IMR-90 (cell line): ENCODE measurements around the gene PIAS1. TPM values are rescaled to one million over a fixed set of nuclear protein-coding genes. Genes with fewer than 3 reads are reported as not detected.

Source experiments
- ATAC-seq: fragments of 200-7000 bp; cut with Tn5 transposase; 2 replicates; pipeline ENCODE4 v1.9.1; 2020; ENCODE audit warnings: low read depth, mild to moderate bottlenecking, moderate library complexity
- BruUV-seq: library from RNA; stranded (reverse); fragments of 400-500 nt; replicated peaks from 2 replicates; lab custom pipeline; 2021; lab: Mats Ljungman, UMichigan
- CTCF ChIA-PET: fragments of 300-600 bp; formaldehyde crosslinking; extraction: SDS; loops from one replicate; lab custom pipeline; 2021; ENCODE audit warnings: antibody characterized with exemption; lab: Yijun Ruan, JAX
- POLR2A ChIA-PET: fragments of 300-600 bp; sonication (Branson Sonifier 250); formaldehyde crosslinking; loops from one replicate; lab custom pipeline; 2022; ENCODE audit warnings: antibody characterized with exemption; ENCODE audit not compliant: unreplicated experiment; lab: Charles Lee
- DNase-seq: peaks from one replicate; pipeline ENCODE4 v3.0.0; 2013
- H2AFZ ChIP-seq: replicated peaks from 2 replicates; pipeline ENCODE3; 2013; ENCODE audit warnings: low read length, mild to moderate bottlenecking; ENCODE audit not compliant: poor library complexity
- H2AK5ac ChIP-seq: 2 replicates; pipeline ENCODE4 v1.6.1; 2013; ENCODE audit warnings: low read depth, low read length, inconsistent platforms
- H2AK9ac ChIP-seq: replicated peaks from 2 replicates; pipeline ENCODE3; 2013; ENCODE audit warnings: mild to moderate bottlenecking, low read depth, low read length, moderate library complexity; ENCODE audit not compliant: poor library complexity
- H2BK120ac ChIP-seq: 2 replicates; pipeline ENCODE4 v1.6.1; 2013; ENCODE audit warnings: low read depth, low read length, inconsistent platforms
- H2BK15ac ChIP-seq: 3 replicates; pipeline ENCODE4 v1.6.1; 2013; ENCODE audit warnings: low read depth, low read length, inconsistent platforms
- H2BK20ac ChIP-seq: 2 replicates; pipeline ENCODE4 v1.6.1; 2013; ENCODE audit warnings: low read depth, mild to moderate bottlenecking, inconsistent platforms, low read length, moderate library complexity
- H2BK5ac ChIP-seq: 2 replicates; pipeline ENCODE4 v1.6.1; 2013; ENCODE audit warnings: mild to moderate bottlenecking, low read depth, low read length, inconsistent platforms; ENCODE audit not compliant: poor library complexity, severe bottlenecking
- H3K14ac ChIP-seq: replicated peaks from 2 replicates; pipeline ENCODE4 v1.6.1; 2013; ENCODE audit warnings: low read depth, low read length, inconsistent platforms
- H3K18ac ChIP-seq: 2 replicates; pipeline ENCODE4 v1.6.1; 2013; ENCODE audit warnings: low read depth, low read length, control low read depth
- H3K23ac ChIP-seq: 2 replicates; pipeline ENCODE4 v1.6.1; 2013; ENCODE audit warnings: low read depth, low read length, inconsistent platforms
- H3K27ac ChIP-seq: 2 replicates; pipeline ENCODE4 v1.5.1; 2013; ENCODE audit warnings: mild to moderate bottlenecking, control low read depth, low read length; ENCODE audit not compliant: insufficient read depth
- H3K27me3 ChIP-seq: 2 replicates; pipeline ENCODE4 v1.6.1; 2013; ENCODE audit warnings: low read length; ENCODE audit not compliant: control insufficient read depth, insufficient read depth
- H3K36me3 ChIP-seq: 2 replicates; pipeline ENCODE4 v1.6.1; 2013; ENCODE audit warnings: low read length, mixed read lengths; ENCODE audit not compliant: control insufficient read depth, insufficient read depth
- H3K4ac ChIP-seq: 2 replicates; pipeline ENCODE4 v1.6.1; 2013; ENCODE audit warnings: low read depth, low read length, inconsistent platforms
- H3K4me1 ChIP-seq: 2 replicates; pipeline ENCODE4 v1.6.1; 2013; ENCODE audit warnings: low read length, mixed read lengths; ENCODE audit not compliant: control insufficient read depth, insufficient read depth
- H3K4me2 ChIP-seq: 2 replicates; pipeline ENCODE4 v1.6.1; 2013; ENCODE audit warnings: low read depth, mild to moderate bottlenecking, control low read depth, low read length, moderate library complexity
- H3K4me3 ChIP-seq: 2 replicates; pipeline ENCODE4 v1.5.1; 2013; ENCODE audit warnings: low read depth, mild to moderate bottlenecking, control low read depth, low read length, moderate library complexity; ENCODE audit not compliant: insufficient read depth
- H3K56ac ChIP-seq: 2 replicates; pipeline ENCODE4 v1.6.1; 2013; ENCODE audit warnings: low read length, inconsistent platforms; ENCODE audit not compliant: insufficient read depth; ENCODE audit errors: extremely low read depth
- H3K79me1 ChIP-seq, 2 experiments: 2 replicates each; pipeline ENCODE4 v1.6.1; 2013; ENCODE audit warnings: low read length in 2 of 2, inconsistent platforms in 1 of 2, low read depth in 1 of 2
- H3K9ac ChIP-seq: 2 replicates; pipeline ENCODE4 v1.6.1; 2013; ENCODE audit warnings: low read depth, low read length, control low read depth
- H3K9me1 ChIP-seq: 2 replicates; pipeline ENCODE4 v1.6.1; 2013; ENCODE audit warnings: low read length, inconsistent platforms; ENCODE audit not compliant: insufficient read depth
- H3K9me3 ChIP-seq: 2 replicates; pipeline ENCODE4 v1.6.1; 2013; ENCODE audit warnings: low read length; ENCODE audit not compliant: control insufficient read depth, insufficient read depth
- H4K20me1 ChIP-seq: 2 replicates; pipeline ENCODE4 v1.6.1; 2013; ENCODE audit warnings: low read length, inconsistent platforms; ENCODE audit not compliant: insufficient read depth
- H4K5ac ChIP-seq: 2 replicates; pipeline ENCODE4 v1.6.1; 2013; ENCODE audit warnings: mild to moderate bottlenecking, low read depth, low read length, control low read depth
- H4K8ac ChIP-seq, 2 experiments: 2 replicates each; pipeline ENCODE4 v1.6.1; 2013; ENCODE audit warnings: low read depth in 2 of 2, low read length in 2 of 2, control low read depth in 1 of 2, inconsistent platforms in 1 of 2
- H4K91ac ChIP-seq: 2 replicates; pipeline ENCODE4 v1.6.1; 2013; ENCODE audit warnings: low read depth, low read length, inconsistent platforms; ENCODE audit not compliant: insufficient read depth
- BHLHE40 ChIP-seq: fragments of 150-350 bp; IDR thresholded peaks from 2 replicates; pipeline ENCODE4 v1.6.1; 2016; ENCODE audit warnings: mild to moderate bottlenecking, low read depth, low read length
- CEBPB ChIP-seq: IDR thresholded peaks from 2 replicates; pipeline ENCODE4 v1.6.1; 2012; ENCODE audit warnings: low read depth, low read length, improper control_type of control experiment
- CHD1 ChIP-seq: IDR thresholded peaks from 2 replicates; pipeline ENCODE4 v1.6.1; 2012; ENCODE audit warnings: low read depth, low read length, improper control_type of control experiment
- ELK1 ChIP-seq: fragments of 150-350 bp; IDR thresholded peaks from 2 replicates; pipeline ENCODE4 v1.6.1; 2016; ENCODE audit warnings: low read depth, mild to moderate bottlenecking, low read length, moderate library complexity, borderline replicate concordance
- FOS ChIP-seq: fragments of 150-350 bp; IDR thresholded peaks from 2 replicates; pipeline ENCODE4 v1.6.1; 2016; ENCODE audit warnings: low read depth, low read length
- MAFK ChIP-seq: IDR thresholded peaks from 2 replicates; pipeline ENCODE4 v1.6.1; 2012; ENCODE audit warnings: low read depth, low read length, improper control_type of control experiment
- MAZ ChIP-seq: IDR thresholded peaks from 2 replicates; pipeline ENCODE4 v1.6.1; 2012; ENCODE audit warnings: low read depth, mild to moderate bottlenecking, low read length, improper control_type of control experiment, moderate library complexity, borderline replicate concordance
- MXI1 ChIP-seq: IDR thresholded peaks from 2 replicates; pipeline ENCODE4 v1.6.1; 2012; ENCODE audit warnings: low read depth, mild to moderate bottlenecking, low read length, moderate library complexity, borderline replicate concordance
- NFE2L2 ChIP-seq: fragments of 150-350 bp; IDR thresholded peaks from 2 replicates; pipeline ENCODE4 v1.6.1; 2016; ENCODE audit warnings: low read depth, mild to moderate bottlenecking, low read length
- POLR2A ChIP-seq: IDR thresholded peaks from 2 replicates; pipeline ENCODE4 v1.6.1; 2012; ENCODE audit warnings: mild to moderate bottlenecking, low read depth, low read length
- RAD21 ChIP-seq: IDR thresholded peaks from 2 replicates; pipeline ENCODE4 v1.6.1; 2012; ENCODE audit warnings: low read length, improper control_type of control experiment
- RCOR1 ChIP-seq: IDR thresholded peaks from 2 replicates; pipeline ENCODE4 v1.6.1; 2012; ENCODE audit warnings: mild to moderate bottlenecking, low read length, improper control_type of control experiment; ENCODE audit not compliant: insufficient replicate concordance
- RFX5 ChIP-seq: IDR thresholded peaks from 2 replicates; pipeline ENCODE4 v1.8.0; 2012; ENCODE audit warnings: low read depth, mild to moderate bottlenecking, low read length, moderate library complexity
- SMC3 ChIP-seq: fragments of 150-350 bp; IDR thresholded peaks from 2 replicates; pipeline ENCODE4 v1.6.1; 2016; ENCODE audit warnings: low read depth, mild to moderate bottlenecking, antibody characterized with exemption, low read length, moderate library complexity
- USF2 ChIP-seq: fragments of 150-350 bp; IDR thresholded peaks from 2 replicates; pipeline ENCODE4 v1.6.1; 2017; ENCODE audit warnings: mild to moderate bottlenecking, antibody characterized with exemption, low read length, low read depth
- WGBS, 2 experiments: methylation state at CpG; one replicate each; pipeline versions ENCODE4 v1.1.5 to v1.1.7; 2013; ENCODE audit warnings: missing lambda C conversion rate in 2 of 2; ENCODE audit not compliant: insufficient read length in 1 of 2; ENCODE audit errors: extremely low coverage in 2 of 2; 5-methylcytosine and 5-hydroxymethylcytosine counted together
- dilution Hi-C: fragments of 300-500 bp; cut with HindIII; formaldehyde crosslinking; loops from one replicate; pipeline ENCODE4 v1.14.3; 2018; ENCODE audit warnings: low sequenced_read_pairs; ENCODE audit not compliant: unreplicated experiment
- in situ Hi-C: fragments of 300-500 bp; cut with MboI; formaldehyde crosslinking; loops from 3 replicates; pipeline ENCODE4 v1.14.3; 2019; ENCODE audit warnings: low sequenced_read_pairs, inconsistent platforms, mixed read lengths
- intact Hi-C: fragments of 100-400 bp; cut with micrococcal nuclease; formaldehyde crosslinking; loops from 2 replicates; pipeline ENCODE4 v1.10.0; 2022
- polyA plus RNA-seq, 3 experiments: library from polyadenylated mRNA; depleted of rRNA; stranded (reverse); fragments of >200 nt; gene quantifications; 2 replicates each; pipeline ENCODE4 v1.2.3, GENCODE V29; 2012; ENCODE audit warnings: low replicate concordance in 1 of 3
- total RNA-seq: library from RNA; depleted of rRNA; stranded (reverse); fragments of >200 nt; gene quantifications from 2 replicates; pipeline ENCODE4 v1.2.3, GENCODE V29; 2012
- TF ChIP-seq, protein P1 (sequence below): conservative IDR thresholded peaks from 2 replicates; pipeline ENCODE4 v1.5.1; 2012; ENCODE audit warnings: mild to moderate bottlenecking, low read depth, low read length, improper control_type of control experiment

The PIAS1 gene
- total and polyA plus RNA-seq, 2 of the 4 experiments (the other 2 are of a cell fraction), result 20.0 to 63.6 TPM

DNA sequence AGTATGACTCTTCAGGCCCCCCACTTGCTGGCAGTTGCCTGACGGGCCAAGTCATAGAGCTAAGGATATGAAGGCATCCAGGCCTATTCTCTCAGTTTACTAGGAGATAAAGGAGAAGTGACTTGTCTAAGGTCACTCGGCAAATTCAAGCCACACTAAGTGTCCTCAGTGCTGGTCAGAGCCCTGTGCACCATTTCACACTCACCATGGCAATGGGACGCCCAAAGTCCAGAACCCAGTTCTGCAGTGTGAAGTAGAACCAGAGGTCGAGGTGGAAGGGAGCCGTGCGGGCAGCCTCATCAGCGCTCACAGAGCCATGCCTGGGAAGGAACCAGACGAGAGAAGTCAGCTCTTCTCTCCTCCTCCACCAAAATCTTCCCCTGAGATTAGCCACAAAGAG, 164.2 kb downstream of the PIAS1 start:
- Histone ChIP-seq H2BK5ac (no peak overlapping the region), H2AK5ac (no peak overlapping the region), H3K4me2 (no peak overlapping the region), H3K56ac (no peak overlapping the region), H3K18ac (no peak overlapping the region), H4K20me1 (peaks cover 26% of the 10 kb centered on the region), H2AFZ (no peak overlapping the region), H3K79me1 (peaks cover 43 to 59% of the 10 kb centered on the region in 2 experiments), H3K27ac (no peak overlapping the region), H4K91ac (no peak overlapping the region), H4K8ac (no peak overlapping the region), H3K4me1 (no peaks in the 10 kb centered on the region), H2BK15ac (no peak overlapping the region), H3K9me3 (no peaks in the 10 kb centered on the region), H2BK20ac (no peak overlapping the region), H3K36me3 (no peaks in the 10 kb centered on the region; the same call in 1 of the 2 replicates), H3K14ac (no peak overlapping the region), H3K9ac (no peak overlapping the region), H3K4ac (no peak overlapping the region), H2BK120ac (no peak overlapping the region), H3K23ac (no peak overlapping the region), H4K5ac (no peak overlapping the region), H2AK9ac (peak overlapping the region; percentile 55), H3K27me3 (no peaks in the 10 kb centered on the region), H3K4me3 (no peak overlapping the region), H3K9me1 (peaks cover 15% of the 10 kb centered on the region; the same call in 1 of the 2 replicates)
- BruUV-seq, result no TSS peak
- intact Hi-C loops, result no loop called here
- DNase-seq, result no peak
- ChIA-PET POLR2A (no interaction called here), CTCF (no interaction called here)
- dilution Hi-C loops, result no loop called here
- ATAC-seq, result no peak
- in situ Hi-C loops, result no loop called here
- no CpG with 5 or more reads among the region's 8 CpGs for WGBS, 2 experiments
- no peak for TF ChIP-seq CEBPB
- TF ChIP-seq MXI1, result no peak
- no peak for TF ChIP-seq FOS
- TF ChIP-seq ELK1, result no peak
- TF ChIP-seq NFE2L2, result no peak
- no peak for TF ChIP-seq MAZ
- TF ChIP-seq MAFK, result no peak
- no peak for TF ChIP-seq BHLHE40
- no peak for TF ChIP-seq RCOR1
- no peak for TF ChIP-seq SMC3
- TF ChIP-seq RAD21, result no peak
- no peak for TF ChIP-seq RFX5
- TF ChIP-seq CHD1, result no peak
- no peak for TF ChIP-seq POLR2A
- TF ChIP-seq, protein P1, sequence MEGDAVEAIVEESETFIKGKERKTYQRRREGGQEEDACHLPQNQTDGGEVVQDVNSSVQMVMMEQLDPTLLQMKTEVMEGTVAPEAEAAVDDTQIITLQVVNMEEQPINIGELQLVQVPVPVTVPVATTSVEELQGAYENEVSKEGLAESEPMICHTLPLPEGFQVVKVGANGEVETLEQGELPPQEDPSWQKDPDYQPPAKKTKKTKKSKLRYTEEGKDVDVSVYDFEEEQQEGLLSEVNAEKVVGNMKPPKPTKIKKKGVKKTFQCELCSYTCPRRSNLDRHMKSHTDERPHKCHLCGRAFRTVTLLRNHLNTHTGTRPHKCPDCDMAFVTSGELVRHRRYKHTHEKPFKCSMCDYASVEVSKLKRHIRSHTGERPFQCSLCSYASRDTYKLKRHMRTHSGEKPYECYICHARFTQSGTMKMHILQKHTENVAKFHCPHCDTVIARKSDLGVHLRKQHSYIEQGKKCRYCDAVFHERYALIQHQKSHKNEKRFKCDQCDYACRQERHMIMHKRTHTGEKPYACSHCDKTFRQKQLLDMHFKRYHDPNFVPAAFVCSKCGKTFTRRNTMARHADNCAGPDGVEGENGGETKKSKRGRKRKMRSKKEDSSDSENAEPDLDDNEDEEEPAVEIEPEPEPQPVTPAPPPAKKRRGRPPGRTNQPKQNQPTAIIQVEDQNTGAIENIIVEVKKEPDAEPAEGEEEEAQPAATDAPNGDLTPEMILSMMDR, result no peak
- TF ChIP-seq USF2, result no peak
